SK-N-MC (cell line): ENCODE measurements around the gene KCNJ6.

Experiments used
- EZH2 ChIP-seq: fragments of 200-600 bp; sonication (generic); IDR thresholded peaks from one replicate; pipeline ENCODE4 v1.6.1; 2017; ENCODE audit warnings: antibody characterized with exemption
- POLR2AphosphoS5 ChIP-seq: IDR thresholded peaks from 2 replicates; pipeline ENCODE4 v1.6.1; 2012; ENCODE audit warnings: mild to moderate bottlenecking, low read depth, low read length, borderline replicate concordance

GRCh38 chr21:37912616-37913015 is 3.6 kb downstream of the KCNJ6 start:
- TF ChIP-seq EZH2 (no peak), POLR2AphosphoS5 (no peak)
